GM21529 (cell line): ENCODE measurements around the gene NOPCHAP1.
"Not testable (repeated sequence)": the region's sequence is repeated elsewhere in the genome, so short reads cannot be mapped to it uniquely, and the experiment has no call there.

Experiments used
- ATAC-seq: cut with Tn5 transposase; IDR thresholded peaks from one replicate; pipeline ENCODE4 v1.9.1; 2021; ENCODE audit not compliant: unreplicated experiment

Gene NOPCHAP1

GRCh38 chr12:104986022-104986941 is at the start of gene NOPCHAP1:
Gene NOPCHAP1, plus strand, starts transcription at chr12:104986316. Its CDS starts 37 bp downstream, at chr12:104986353.
- peak; percentile 97 for ATAC-seq

DNA sequence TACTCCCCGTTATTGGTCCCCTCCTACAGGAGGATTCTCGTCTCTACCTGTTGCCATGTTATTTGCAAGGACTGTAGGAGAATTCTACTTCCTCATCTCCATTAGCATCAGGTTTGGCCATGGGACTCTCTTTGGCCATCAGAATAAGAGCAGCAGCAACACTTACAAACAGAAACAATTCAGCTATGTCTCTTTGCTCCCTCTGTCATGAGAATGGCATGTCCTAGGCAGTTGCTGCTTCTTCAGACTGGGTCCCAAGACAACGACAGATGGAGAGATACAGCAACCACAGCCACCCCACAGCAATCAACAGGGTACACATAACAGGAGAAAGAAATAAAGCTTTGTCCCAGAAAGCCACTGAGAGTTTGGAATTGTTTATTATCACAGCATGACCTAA is 47.7 kb upstream of the NOPCHAP1 start:
- no peak for ATAC-seq

DNA sequence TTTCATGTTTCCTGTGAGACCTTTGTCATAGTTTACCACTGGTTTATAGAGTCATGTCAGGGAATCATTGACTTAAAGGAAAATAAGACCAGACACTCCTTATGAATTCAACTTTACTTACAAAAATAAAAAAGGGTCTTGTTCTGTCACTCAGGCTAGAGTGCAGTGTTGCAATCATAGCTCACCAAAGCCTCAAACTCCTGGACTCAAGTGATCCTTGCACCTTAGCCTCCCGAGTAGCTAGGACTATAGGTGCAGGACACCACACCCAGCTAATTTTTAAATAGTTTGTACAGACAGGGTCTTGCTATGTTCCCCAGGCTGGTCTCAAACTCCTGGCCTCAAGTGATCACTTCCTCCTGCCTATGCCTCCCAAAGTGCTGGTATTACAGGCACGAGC is 47.0 kb upstream of the NOPCHAP1 start:
- ATAC-seq = no peak

DNA sequence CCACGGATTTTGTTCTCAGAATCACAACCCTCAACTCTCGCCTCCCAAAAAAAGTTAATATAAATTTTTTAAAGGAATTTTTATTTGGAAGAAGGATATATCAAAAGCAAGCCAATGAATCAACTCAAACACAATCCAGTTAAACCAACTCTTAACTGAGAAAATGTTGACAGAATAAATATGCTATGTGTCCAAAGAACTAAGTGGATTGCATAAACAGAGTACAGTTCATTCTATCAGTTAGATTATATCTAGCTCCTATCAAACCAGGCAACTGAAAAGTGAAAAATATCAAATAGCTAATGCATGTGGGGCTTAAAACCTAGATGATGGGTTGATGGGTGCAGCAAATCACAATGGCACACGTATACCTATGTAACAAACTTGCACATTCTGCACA is 44.7 kb upstream of the NOPCHAP1 start:
- ATAC-seq = no peak

- ATAC-seq = no peak
These were observed 44.0 kb upstream of the NOPCHAP1 start for GRCh38 chr12:104942075-104942474.

- ATAC-seq = not testable (repeated sequence)
These were observed 42.7 kb upstream of the NOPCHAP1 start for GRCh38 chr12:104943401-104943800.

- ATAC-seq = no peak
These were observed 41.9 kb upstream of the NOPCHAP1 start for GRCh38 chr12:104944252-104944651.

- not testable (repeated sequence) for ATAC-seq
These were observed 37.4 kb upstream of the NOPCHAP1 start for GRCh38 chr12:104948716-104949115.

DNA sequence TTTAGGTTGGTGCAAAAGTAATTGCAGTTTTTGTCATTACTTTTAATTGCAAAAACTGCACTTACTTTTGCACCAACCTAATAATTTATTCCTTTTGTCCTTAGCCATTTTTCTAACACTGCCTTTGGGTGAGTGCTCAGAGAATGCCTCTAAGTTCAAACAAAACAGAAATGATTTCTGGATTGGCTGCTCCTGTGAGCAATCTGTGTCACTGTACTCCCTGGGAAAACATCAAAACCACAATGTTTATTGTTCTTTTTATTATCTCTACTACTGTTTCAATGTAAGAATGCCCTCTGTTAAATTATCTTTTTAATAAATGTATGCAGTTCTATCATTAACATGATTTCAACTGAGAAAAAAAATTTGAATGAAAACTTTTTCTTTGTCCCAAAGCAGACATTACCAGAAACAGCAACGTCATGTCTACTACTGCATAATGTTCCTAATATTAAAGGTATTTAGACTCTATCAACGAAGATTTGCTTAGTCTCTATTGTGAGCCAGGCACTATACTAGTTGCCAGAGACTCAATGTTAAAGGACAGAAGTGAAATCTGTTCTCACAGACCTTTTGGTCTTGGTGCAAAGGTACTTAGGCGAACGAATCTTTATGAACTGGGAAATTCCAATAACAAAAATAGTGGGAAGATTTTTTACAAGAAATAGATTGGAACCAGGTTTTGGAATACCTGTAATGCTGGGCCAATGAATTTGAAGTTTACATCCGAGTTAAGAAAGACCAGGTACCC is 34.2 kb upstream of the NOPCHAP1 start:
- ATAC-seq = no peak

DNA sequence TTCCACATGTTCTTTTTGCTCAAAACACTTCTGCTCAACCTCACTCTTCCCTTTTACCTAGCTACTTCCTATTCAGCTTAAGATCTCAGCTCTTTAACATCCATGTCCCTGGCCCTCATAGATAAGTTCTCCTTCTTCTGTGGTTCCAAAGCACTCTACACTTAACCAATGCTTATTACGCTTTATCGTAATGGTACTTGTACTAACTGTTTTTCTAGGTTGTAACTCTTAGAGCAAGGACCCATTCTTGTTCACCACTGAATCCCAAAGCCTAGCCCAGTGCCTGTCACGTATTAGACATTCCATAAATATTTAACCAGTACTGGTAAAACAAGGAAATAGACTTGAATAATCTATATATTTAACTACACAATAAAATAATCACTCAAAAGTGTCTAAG is 33.3 kb upstream of the NOPCHAP1 start:
- ATAC-seq = no peak

- no peak for ATAC-seq
These were observed 32.8 kb upstream of the NOPCHAP1 start for GRCh38 chr12:104953323-104953722.

GRCh38 chr12:104955703-104956102 is 30.4 kb upstream of the NOPCHAP1 start:
- no peak for ATAC-seq

DNA sequence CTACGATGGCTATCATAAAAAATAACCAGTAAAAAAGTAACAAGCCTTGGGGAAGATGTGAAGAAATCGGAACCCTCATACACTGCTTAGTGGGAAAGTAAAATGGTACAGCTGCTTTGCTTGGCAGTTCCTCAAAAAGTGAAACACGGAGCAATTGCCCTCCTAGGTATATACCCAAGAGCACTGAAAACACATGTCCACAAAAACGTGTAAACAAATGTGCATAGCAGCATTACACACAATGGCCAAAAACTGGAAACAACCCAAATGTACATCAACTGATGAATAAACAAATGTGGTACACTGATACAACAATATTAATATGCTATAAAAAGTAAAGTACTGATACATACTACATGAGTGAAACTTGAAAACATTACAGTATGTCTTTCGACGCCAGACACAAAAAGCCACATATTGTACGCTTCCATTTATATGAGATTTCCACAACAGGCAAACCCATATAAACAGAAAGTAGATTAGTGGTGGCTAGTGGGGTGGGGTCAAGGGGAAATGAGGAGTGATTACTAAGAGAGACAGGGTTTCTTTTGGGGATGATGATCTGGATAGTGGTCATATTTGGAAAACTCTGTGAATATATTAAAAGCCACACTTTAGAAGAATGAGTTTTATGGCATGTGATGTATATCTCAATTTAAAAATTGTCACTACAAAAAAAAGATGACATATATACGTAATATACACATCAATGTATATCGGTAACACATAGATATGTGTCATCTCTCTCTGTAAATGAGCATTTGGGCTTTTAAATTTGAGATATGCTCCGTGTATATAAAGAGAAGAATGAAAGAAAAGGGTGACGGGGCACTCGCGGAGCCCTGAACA is 29.0 kb upstream of the NOPCHAP1 start:
- no peak for ATAC-seq

GRCh38 chr12:104957719-104958000 is 28.5 kb upstream of the NOPCHAP1 start:
- ATAC-seq = peak; percentile 33

- peak; percentile 71 for ATAC-seq
These were observed 27.9 kb upstream of the NOPCHAP1 start, which contains the start of gene SLC41A2 for GRCh38 chr12:104958001-104958804. Gene SLC41A2, minus strand, starts transcription at chr12:104958290. Its CDS starts 29,763 bp downstream, at chr12:104928527.

DNA sequence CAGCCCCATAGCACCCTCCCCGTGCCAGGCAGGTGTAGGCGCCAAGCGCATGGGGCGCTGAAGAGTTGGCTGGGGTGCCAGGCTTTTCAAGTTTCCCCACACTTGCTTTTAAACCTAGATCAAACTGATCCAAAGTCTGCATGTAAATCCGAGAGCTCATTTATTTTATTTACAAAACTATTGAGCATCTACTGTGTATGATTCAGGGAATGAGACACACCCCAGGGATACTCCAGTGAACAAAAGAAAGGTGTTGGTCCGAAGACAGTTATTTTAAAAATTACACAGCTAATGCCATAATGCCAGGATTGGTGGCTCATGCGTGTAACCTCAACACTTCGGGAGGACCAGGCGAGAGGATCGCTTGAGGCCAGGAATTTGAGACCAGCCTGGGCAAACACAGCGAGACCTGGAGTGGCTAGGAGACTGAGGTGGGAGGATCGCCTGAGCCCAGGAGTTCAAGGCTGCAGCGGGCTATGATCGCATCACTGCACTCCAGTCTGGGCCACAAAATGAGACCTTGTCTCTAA is 27.2 kb upstream of the NOPCHAP1 start:
- ATAC-seq = no peak

DNA sequence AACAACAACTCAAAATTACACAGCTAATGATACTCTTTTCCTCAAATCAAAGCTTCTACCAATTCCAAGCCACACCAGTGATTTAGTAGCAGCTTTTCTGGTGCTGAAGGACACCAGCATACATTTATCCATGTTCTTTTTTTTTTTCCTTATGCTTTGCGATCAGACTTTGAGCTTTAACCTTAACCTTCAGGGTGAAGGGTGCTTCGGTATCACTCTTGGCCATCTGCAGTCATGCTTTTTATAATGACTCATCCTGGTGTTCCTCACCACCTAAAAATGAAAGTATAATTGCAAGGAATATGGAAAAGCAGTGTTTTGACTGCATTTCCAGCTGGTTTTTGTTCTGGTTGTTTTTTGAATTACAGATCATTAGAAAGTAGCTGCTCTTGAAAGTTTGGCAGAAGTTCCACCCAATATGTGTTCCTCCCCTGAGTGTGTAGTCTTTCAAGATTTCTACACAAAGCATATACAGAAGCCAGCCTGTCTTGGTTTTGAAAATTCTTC is 26.7 kb upstream of the NOPCHAP1 start:
- no peak for ATAC-seq

- ATAC-seq = no peak
These were observed 25.7 kb upstream of the NOPCHAP1 start for GRCh38 chr12:104960464-104960863.

DNA sequence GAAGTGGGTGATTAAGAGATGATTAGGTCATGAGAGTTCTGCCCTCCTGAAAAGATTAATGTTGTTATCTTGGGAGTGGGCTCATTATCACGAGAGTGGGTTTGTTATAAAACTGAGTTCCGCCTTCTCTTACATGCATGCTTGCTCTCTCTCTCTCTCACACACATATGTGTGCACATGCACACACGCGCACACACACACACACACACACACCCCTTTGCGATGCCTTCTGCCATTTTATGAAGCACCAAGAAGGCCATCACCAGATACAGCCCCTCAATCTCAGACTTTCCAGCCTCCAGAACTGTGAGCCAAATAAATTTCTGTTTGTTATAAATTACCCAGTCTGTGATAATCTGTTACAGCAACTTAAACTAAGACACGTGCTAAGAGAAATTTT is 22.4 kb upstream of the NOPCHAP1 start:
- ATAC-seq = no peak
